Measurements from ENCODE around the gene PXN.

GRCh38 chr12:120175062-120175461 lies 90.5 kb downstream of the PXN start:
- TF ChIP-seq ZNF565 (CRISPR knock-in tag; conservative IDR thresholded peaks at IDR 0.05; ENCODE audit: low read depth): no peak
- no peak for TF ChIP-seq PATZ1 (CRISPR knock-in tag; IDR thresholded peaks at IDR 0.05; ENCODE audit: borderline replicate concordance)
- no peak for TF ChIP-seq CREB5 (CRISPR knock-in tag; IDR thresholded peaks at IDR 0.05; ENCODE audit: low read depth)
- TF ChIP-seq ARNTL (CRISPR knock-in tag; IDR thresholded peaks at IDR 0.05; ENCODE audit: borderline replicate concordance, low read depth): no peak
- TF ChIP-seq ZNF70 (CRISPR knock-in tag; IDR thresholded peaks at IDR 0.05): no peak

All from SK-N-SH treated with all-trans-retinoic acid at 6 μM for 48 hours (cell line).